Astrocyte of the spinal cord (primary cell): Measurements from ENCODE around the gene GNL3.
"Not testable (repeated sequence)": the region's sequence is repeated elsewhere in the genome, so short reads cannot be mapped to it uniquely, and the experiment has no call there.

Experiments
- DNase-seq: peaks from one replicate; pipeline ENCODE4 v3.0.0; 2011; ENCODE audit warnings: low read depth, low spot score
- H3K4me3 ChIP-seq: 2 replicates; pipeline ENCODE4 v1.5.1; 2011; ENCODE audit warnings: low read depth, mild to moderate bottlenecking, low read length, moderate library complexity
- in situ Hi-C: cut with HindIII; loops from 2 replicates; pipeline ENCODE4 v1.10.0; 2017; ENCODE audit warnings: low sequenced_read_pairs
- TF ChIP-seq, protein P1 (sequence below): IDR thresholded peaks from 2 replicates; pipeline ENCODE4 v1.5.1; 2012; ENCODE audit warnings: low read depth, mild to moderate bottlenecking, low read length, inconsistent platforms

Gene GNL3

DNA sequence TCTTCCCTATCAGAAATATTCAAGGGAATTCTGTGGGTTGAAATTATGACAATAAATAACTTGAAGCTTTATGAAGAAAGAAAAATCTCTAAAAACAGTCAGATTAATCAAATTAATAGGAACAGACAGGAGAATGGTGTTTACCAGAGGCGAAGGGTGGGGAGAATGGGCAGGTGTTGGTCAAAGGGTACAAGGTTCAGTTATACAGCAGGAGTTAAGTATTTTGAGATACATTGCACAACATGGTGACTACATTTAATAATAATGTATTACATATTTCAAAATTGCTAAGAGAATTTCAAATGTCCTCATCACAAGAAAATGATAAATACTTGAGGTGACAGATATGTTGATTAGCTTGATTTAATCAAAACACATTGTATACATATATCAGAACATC lies 38.7 kb downstream of the GNL3 start:
- no peak overlapping the region for H3K4me3 ChIP-seq
- in situ Hi-C loops = no loop called here
- TF ChIP-seq, protein P1, sequence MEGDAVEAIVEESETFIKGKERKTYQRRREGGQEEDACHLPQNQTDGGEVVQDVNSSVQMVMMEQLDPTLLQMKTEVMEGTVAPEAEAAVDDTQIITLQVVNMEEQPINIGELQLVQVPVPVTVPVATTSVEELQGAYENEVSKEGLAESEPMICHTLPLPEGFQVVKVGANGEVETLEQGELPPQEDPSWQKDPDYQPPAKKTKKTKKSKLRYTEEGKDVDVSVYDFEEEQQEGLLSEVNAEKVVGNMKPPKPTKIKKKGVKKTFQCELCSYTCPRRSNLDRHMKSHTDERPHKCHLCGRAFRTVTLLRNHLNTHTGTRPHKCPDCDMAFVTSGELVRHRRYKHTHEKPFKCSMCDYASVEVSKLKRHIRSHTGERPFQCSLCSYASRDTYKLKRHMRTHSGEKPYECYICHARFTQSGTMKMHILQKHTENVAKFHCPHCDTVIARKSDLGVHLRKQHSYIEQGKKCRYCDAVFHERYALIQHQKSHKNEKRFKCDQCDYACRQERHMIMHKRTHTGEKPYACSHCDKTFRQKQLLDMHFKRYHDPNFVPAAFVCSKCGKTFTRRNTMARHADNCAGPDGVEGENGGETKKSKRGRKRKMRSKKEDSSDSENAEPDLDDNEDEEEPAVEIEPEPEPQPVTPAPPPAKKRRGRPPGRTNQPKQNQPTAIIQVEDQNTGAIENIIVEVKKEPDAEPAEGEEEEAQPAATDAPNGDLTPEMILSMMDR = no peak
- no peak for DNase-seq

DNA sequence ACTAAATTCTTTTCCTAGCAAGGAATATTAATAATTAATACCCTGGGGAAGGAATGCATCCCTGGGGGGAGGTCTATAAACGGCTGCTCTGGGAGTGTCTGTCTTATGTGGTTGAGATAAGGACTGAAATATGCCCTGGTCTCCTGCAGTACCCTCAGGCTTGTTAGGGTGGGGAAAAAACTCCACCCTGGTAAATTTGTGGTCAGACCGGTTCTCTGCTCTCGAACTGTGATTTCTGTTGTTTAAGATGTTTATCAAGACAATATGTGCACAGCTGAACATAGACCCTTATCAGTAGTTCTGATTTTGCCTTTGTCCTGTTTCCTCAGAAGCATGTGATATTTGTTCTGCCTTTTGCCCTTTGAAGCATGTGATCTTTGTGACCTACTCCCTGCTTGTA lies 42.9 kb downstream of the GNL3 start:
- H3K4me3 ChIP-seq, in situ Hi-C loops, DNase-seq: not testable (repeated sequence)

DNA sequence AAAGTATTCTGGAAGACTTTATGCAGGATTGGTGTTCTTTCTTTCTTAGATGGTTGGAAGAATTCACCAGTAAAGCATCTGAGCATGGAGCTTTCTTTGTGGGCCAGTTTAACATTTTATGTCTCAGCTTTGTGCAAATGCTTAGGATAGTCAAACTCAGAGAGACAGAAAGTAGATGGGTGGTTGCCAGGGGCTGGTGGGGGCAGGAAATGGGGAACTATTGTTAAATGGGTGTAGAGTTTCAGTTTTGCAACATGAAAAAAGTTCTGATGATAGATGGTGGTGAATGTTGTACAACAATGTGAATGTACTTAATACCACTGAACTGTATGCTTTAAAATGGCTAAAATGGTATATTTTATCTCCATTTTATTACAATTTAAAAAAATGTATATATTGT lies 44.8 kb downstream of the GNL3 start:
- no peak for DNase-seq
- in situ Hi-C loops = no loop called here
- TF ChIP-seq, protein P1 = no peak
- H3K4me3 ChIP-seq = no peak overlapping the region

DNA sequence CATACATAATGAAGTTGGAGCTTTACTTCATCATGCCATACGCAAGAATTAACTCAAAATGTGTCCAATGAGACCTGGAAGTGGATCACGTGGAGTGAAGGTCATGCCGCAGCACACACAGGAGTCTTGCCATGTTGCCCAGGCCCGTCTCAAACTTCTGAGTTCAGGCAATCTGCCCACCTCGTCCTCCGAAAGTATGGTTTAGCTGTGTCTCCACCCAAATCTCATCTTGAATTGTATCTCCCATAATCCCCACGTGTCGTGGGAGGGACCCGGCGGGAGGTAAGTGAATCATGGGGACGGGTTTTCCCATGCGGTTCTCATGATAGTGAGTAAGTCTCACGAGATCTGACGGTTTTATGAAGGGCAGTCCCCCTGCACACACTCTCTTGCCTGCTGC lies 45.8 kb downstream of the GNL3 start:
- H3K4me3 ChIP-seq = no peak overlapping the region
- DNase-seq = no peak
- in situ Hi-C loops = no loop called here
- TF ChIP-seq, protein P1 = no peak

DNA sequence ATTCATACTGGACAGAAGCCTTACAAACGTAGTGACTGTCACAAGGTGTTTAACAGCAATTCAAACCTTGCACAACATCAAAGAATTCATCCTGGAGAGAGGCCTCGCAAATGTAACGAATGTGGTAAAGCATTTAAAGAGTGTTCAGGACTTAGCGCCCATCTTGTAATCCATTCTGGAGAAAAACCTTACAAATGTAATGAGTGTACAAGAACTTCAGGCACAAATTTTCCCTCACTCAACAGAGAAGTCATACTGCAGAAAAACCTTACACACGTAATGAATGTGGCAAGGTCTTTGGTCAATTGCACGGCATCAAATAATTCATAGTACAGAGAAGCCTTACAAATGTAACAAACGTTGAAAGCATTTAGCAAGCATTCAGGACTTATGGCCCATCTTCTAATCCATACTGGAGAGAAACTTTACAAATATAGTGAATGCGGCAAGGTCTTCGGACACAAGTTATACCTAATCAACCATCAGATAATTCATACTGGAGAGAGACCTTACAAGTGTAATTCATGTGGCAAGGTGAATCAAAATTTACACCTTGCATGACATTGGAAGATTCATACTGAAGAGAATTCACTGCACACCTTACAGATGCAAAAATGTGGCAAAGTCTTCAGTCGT lies 47.5 kb downstream of the GNL3 start:
- TF ChIP-seq, protein P1 = no peak
- H3K4me3 ChIP-seq = no peak overlapping the region
- DNase-seq = no peak
- in situ Hi-C loops = no loop called here

DNA sequence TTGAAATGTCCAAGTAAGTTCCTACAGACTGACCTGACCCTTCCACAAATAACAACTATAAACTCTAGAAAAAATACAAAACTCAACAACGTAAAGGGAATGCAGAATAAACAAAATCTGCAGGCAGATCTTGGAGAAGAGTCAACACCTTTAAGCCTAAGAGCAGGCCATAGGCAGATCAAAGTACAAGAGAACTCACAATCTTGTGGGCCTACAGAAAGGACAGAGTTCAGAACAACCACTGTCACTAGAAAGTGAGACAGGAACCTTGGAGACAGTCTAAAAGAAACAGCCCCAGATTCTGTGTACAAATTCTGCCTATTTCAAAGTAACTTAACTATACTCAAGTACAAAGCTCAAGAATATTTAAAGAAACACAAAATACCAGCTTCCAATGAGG lies 53.9 kb downstream of the GNL3 start:
- in situ Hi-C loops = no loop called here
- H3K4me3 ChIP-seq = no peak overlapping the region
- no peak for DNase-seq
- TF ChIP-seq, protein P1 = no peak

DNA sequence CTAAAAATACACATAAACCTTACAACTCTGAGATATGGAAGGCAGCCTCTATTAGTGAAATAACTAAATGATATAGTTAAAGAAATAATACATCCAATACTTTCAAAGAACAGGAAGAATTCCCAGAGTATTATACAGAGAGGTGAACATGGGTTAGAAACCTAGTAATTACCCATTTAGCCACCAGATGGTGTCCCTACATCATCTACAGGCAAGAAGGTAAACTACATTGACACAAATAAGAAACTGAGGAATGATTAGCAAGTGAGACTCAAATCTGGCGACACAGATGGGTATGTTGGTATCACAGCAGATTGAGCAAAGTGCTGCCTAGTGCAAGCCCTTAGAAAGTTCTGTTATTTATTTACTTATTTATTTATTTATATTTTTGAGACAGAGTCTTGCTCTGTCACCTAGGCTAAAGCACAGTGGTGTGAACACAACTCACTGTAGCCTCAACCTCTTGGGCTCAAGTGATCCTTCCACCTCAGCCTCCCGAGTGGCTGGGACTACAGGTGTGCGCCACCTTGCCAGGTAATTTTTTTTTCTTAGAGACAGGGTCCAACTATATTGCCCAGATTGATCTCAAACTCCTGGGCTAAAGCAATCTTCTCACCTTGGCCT lies 56.7 kb downstream of the GNL3 start:
- TF ChIP-seq, protein P1 = peak; percentile 55
- peak; percentile 46 for DNase-seq
- H3K4me3 ChIP-seq = no peak overlapping the region
- in situ Hi-C loops = no loop called here
